Posterior vena cava (tissue), 2 donors: ENCODE data around the gene FRMD6. TPM values are rescaled to one million over a fixed set of nuclear protein-coding genes. Genes with fewer than 3 reads are reported as not detected.
A peak's percentile ranks its signal among the peaks of the same experiment; 100 is the strongest.
"Not testable (repeated sequence)": the region's sequence is repeated elsewhere in the genome, so short reads cannot be mapped to it uniquely, and the experiment has no call there.

Experiments used
- DNase-seq: peaks from one replicate; pipeline ENCODE4 v3.0.0-alpha.2; 2020; ENCODE audit warnings: low spot score
- intact Hi-C, 2 donors: fragments of 100-400 bp; cut with DNase I; formaldehyde crosslinking; loops; one replicate each; pipeline versions ENCODE4 v1.14.1 to v1.14.2; 2022 to 2023
- total RNA-seq, 2 donors: library from RNA; stranded (reverse); fragmentation: NEBNext Ultra II Directional; extraction: Animal tissue kit (Norgen Biotek cat#: 25700); gene quantifications; one replicate each; pipeline ENCODE4 v1.2.1, GENCODE V29; 2021
- donor health status: DM: yes; HTN: yes; CAD: no.
- donor health status: DM: yes; HTN: yes; CAD: no.

The FRMD6 gene
- total RNA-seq, 2 donors from 2014 or later, result 33.1 to 49.6 TPM

GRCh38 chr14:51707327-51707726 lies 55.6 kb downstream of the FRMD6 start:
- intact Hi-C loops, result no loop called here
- DNase-seq, result no peak

DNA sequence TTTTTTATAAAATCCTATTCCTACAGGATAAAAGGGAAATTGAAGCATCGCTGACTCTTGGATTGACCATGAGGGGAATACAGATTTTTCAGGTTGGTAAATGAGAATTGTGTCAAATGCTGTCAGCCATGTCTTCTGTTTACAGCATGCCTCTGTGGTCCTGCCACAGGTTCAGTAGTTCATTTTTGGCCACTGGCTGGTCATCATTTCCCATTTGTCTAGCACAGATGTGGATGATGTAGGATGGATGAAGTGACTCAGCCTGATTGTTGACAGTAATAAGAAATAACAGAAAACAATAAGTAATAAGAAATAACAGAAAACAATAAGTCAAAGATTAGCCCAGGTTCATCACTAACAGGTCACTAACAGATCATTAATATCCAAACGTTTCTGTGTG lies 59.8 kb downstream of the FRMD6 start:
- intact Hi-C loops, result no loop called here
- no peak for DNase-seq

- intact Hi-C loops, result no loop called here
- no peak for DNase-seq
Observed at GRCh38 chr14:51715250-51715649, 63.5 kb downstream of the FRMD6 start.

- intact Hi-C loops, result no loop called here
- DNase-seq, result no peak
Observed at GRCh38 chr14:51715742-51716141, 64.0 kb downstream of the FRMD6 start.

DNA sequence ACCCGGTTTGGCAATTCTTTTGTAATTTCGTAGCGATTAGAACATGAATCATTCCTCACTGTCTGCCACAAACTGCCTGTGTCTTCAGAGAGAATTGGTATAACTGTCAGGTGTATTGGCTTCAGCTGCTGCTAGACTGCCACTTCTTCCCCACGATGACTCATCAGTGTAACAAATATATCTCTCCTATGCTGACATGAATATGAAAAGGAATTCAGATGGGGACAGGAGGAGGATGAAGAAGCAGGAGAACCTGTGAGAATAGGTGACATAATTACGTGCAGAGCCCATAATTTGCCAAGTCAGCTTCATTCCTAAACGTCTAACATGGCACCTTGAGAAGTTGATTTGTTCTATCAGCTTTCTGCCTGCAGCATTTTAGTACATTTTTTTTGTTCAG lies 64.9 kb downstream of the FRMD6 start:
- intact Hi-C loops, result no loop called here
- DNase-seq, result no peak

DNA sequence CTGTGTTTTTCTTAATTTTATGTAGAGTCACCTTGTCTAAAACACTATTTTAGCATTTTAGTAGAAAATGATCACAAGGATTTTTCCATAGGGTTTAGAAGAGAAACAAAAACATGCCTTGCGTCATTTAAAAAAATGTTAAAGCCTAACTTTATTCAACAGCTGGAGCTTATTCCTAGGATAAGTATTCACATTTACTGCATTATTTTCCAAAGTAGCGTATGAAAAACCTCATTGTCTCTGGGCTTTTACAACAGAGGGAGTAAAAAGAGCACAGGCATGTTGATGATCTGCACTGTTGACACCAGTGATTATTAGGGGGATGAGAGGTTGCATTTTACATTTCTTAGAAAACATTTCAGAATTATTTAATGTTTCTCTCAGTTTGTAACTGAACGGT lies 66.1 kb downstream of the FRMD6 start:
- no peak for DNase-seq
- intact Hi-C loops, result no loop called here

DNA sequence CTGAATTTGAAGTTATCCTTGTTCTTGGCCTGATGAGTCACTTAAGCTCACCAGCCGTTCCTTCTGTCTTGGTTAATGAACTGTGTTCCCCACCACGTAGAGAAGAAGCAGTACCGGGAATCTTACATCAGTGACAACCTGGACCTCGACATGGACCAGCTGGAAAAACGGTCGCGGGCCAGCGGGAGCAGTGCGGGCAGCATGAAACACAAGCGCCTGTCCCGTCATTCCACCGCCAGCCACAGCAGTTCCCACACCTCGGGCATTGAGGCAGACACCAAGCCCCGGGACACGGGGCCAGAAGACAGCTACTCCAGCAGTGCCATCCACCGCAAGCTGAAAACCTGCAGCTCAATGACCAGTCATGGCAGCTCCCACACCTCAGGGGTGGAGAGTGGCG lies 68.2 kb downstream of the FRMD6 start:
- DNase-seq, result peak; percentile 78
- intact Hi-C loops, result no loop called here

DNA sequence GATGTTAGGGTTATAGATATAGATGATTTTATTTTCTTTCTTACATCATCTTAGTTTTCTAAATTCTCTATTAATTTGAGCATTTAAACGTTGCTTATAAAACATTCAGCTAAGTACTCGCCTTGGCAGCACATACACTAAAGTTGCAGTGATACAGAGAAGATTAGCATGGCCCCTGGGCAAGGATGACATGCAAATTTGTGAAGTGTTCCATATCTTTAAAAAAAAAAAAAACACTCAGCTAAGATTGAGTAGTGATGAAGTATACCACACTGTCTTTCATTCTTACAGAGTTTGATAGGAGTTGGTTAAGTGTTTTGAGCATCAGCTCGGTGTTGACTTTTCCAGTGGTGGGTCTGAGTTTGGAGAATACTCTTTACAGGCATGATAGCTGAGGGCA lies 72.3 kb downstream of the FRMD6 start:
- intact Hi-C loops, result no loop called here
- DNase-seq, result no peak

DNA sequence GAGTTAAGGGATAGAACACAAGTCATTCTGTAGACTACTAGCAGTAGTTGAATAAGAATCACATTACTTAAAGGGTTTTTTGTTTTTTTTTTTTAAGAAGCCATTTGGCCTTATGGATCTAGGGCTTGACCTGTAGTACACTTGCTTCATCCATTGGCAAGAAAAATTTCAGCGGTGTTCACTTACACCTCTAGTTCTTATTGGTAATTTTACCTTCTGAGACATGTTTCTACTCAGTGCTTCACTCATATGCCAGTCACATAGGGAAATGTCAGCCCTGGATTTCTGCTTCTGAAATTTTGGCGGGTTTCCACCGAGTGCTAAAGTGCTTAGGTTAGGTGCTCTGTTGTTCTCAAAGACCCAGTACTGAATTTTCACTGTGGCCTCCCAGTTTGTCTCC lies 72.9 kb downstream of the FRMD6 start:
- DNase-seq, result no peak
- intact Hi-C loops, result no loop called here

- DNase-seq, result no peak
- intact Hi-C loops, result no loop called here
Observed at GRCh38 chr14:51725061-51725460, 73.4 kb downstream of the FRMD6 start.

DNA sequence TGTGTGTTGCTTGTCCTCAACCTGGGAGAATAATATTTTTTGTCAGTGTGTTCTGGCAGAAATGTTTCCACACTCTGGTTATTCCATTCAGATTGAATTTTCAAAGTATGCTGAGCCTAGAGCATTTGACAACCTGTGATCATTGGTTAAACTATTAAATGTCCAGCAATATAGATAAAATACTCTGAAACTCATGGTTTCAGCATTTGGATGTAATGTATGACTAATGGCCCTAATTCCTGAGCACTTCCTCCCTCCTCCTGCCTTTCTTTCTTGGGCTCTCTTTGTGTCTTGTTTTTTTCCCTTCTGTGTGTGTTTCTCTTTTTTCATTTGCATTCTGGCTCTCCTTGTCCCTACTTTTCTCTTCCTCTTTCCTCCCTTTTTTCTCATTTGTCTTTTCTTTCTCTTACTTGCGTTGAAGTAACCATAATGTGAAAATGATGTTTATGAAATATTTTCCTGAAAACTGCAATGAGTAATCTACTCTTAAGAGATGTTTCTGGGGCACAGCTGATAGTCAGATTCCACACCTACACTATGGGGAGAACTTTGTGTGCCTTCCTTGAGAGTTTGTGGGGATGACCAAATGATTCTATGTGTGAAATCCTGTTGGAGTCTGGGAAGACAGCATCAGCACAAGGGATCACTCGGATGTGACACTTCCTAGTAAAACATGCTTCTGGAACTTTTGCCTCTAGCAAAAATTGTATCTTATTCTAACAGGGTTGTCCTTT lies 74.6 kb downstream of the FRMD6 start:
- DNase-seq, result no peak
- intact Hi-C loops, result no loop called here

- intact Hi-C loops, result no loop called here
- no peak for DNase-seq
Observed at GRCh38 chr14:51727526-51727925, 75.8 kb downstream of the FRMD6 start.

DNA sequence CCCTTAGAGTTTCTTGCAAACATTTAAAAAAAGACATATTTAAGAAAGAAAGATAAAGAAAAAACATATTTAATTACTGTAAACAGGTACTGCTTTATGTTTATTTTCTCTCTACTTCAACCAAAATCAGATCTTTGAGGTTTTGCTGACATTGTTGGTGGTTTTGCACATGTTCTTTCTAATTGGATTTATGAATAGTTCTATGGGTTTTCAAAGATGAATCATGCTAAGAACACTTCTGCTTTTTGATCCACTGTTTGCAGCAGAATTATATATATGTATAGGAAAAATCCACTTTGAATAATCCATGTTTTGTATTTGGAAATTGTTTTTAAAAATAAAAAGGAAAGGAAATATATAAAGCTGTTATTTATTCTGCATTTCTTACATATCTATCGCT lies 78.4 kb downstream of the FRMD6 start:
- intact Hi-C loops, result no loop called here
- no peak for DNase-seq

DNA sequence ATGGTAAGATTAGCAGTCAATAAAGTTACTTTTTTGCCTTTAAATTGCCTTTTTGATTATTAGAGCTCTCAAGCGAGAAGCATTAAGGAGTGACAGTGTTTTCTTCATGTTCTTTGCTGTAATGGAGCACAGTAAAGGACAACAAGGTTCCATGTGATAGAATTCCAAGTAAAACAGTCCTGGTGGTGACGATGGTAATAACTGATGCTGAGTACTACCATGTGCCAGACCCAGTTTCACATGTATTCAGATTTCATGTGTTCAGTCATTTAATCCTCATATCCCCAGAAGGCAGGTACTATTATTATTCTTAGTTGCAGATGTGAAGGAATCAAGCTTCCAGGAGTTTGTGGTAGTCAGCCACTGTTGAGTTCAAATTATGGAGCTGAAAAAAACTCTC lies 79.0 kb downstream of the FRMD6 start:
- intact Hi-C loops, result no loop called here
- no peak for DNase-seq

GRCh38 chr14:51732494-51733112 lies 80.9 kb downstream of the FRMD6 start:
- intact Hi-C loops, result no loop called here
- DNase-seq, result no peak

GRCh38 chr14:51733147-51733546 lies 81.4 kb downstream of the FRMD6 start:
- intact Hi-C loops, result no loop called here

GRCh38 chr14:51735851-51736250 lies 84.1 kb downstream of the FRMD6 start:
- intact Hi-C loops, result no loop called here
- DNase-seq, result no peak

More at GRCh38 chr14:51733147-51733546, 81.4 kb downstream of the FRMD6 start:
- DNase-seq, result no peak

DNA sequence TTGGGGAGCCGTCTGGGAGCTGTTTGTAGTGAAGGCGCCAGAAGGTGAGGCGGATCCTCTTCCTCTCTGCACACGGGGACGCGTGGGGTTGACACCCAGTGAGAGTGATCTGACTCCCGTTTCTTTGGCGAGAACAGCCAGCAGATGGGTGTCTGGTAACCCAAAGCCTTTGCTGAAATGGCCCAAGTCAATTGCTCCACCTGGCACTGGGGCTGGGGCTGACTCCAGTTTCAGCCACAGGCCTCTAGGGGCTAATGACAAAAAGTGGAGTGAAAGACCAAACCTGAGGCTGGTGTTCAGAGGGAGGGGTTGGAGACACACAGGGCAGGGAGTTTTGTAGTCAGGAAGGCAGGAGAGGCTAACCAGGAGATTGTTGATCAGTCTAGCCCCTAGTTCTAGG lies 87.0 kb downstream of the FRMD6 start:
- intact Hi-C loops, result no loop called here
- no peak for DNase-seq

DNA sequence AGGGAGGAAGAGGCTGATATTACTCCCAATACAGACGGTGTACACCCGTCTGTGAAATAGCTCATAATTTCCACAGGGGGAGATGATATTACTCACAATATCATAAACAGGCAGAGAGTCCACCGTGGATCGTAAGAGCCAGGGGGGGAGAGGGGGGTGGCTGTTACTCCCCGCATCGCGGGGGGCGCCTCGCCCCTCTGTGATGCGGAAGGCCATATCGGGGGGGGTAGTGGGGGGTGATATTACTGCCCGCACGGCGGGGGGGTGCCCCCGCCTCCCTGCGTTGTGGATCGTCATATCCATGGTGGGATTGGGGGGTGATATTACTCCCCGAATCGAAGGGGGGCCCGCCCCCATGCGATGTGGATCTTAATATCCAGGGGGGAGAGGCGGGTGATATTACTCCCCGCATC lies 91.9 kb downstream of the FRMD6 start:
- DNase-seq, result no peak
- intact Hi-C loops, result no loop called here

GRCh38 chr14:51744372-51745130 lies 92.8 kb downstream of the FRMD6 start:
- intact Hi-C loops, result no loop called here

DNA sequence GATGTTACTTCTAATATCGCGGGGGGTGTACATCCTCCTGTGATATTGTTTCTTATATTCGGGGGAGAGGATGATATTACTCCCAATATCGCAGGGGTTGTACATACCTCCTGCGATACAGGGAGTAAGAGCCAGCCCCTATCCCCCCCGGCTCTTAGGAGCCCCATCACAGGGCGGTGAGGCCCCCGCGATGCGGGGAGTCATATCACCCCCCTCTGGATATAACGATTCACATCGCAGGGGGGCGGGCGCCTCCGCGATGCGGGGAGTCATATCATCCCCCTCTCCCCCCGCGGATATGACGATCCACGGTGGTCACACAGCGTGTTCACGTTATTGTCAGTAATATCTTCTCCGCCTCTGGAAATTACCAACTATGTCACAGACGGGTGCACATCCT lies 95.1 kb downstream of the FRMD6 start:
- DNase-seq, intact Hi-C loops: not testable (repeated sequence)

More at GRCh38 chr14:51744372-51745130, 92.8 kb downstream of the FRMD6 start:
- no peak for DNase-seq
